HTERT RPE-1 (cell line): ENCODE data around the gene COLGALT1.
"Not testable (repeated sequence)": the region's sequence is repeated elsewhere in the genome, so short reads cannot be mapped to it uniquely, and the experiment has no call there.

Source experiments
- in situ Hi-C: fragments of 300-500 bp; cut with MboI; formaldehyde crosslinking; loops from 4 replicates; pipeline ENCODE4 v1.14.3; 2020; ENCODE audit warnings: low sequenced_read_pairs

The COLGALT1 gene

GRCh38 chr19:17594296-17594695, 38.8 kb downstream of the COLGALT1 start:
- in situ Hi-C loops: not testable (repeated sequence)

GRCh38 chr19:17598063-17598462, 42.6 kb downstream of the COLGALT1 start:
- in situ Hi-C loops: not testable (repeated sequence)

- in situ Hi-C loops: no loop called here
These were observed 43.5 kb downstream of the COLGALT1 start for GRCh38 chr19:17598953-17599352.

GRCh38 chr19:17599780-17600179, 44.3 kb downstream of the COLGALT1 start:
- in situ Hi-C loops: no loop called here

GRCh38 chr19:17601683-17602082, 46.2 kb downstream of the COLGALT1 start:
- in situ Hi-C loops: no loop called here

GRCh38 chr19:17602217-17602616, 46.8 kb downstream of the COLGALT1 start:
- in situ Hi-C loops: no loop called here

- in situ Hi-C loops: no loop called here
These were observed 47.5 kb downstream of the COLGALT1 start for GRCh38 chr19:17602872-17603510.

- in situ Hi-C loops: no loop called here
These were observed 49.0 kb downstream of the COLGALT1 start for GRCh38 chr19:17604372-17605025.

- in situ Hi-C loops: no loop called here
These were observed 49.7 kb downstream of the COLGALT1 start for GRCh38 chr19:17605117-17605516.

- in situ Hi-C loops: no loop called here
These were observed 50.5 kb downstream of the COLGALT1 start for GRCh38 chr19:17605761-17606589.

- in situ Hi-C loops: no loop called here
These were observed 51.2 kb downstream of the COLGALT1 start for GRCh38 chr19:17606590-17607185.

GRCh38 chr19:17607936-17608335, 52.5 kb downstream of the COLGALT1 start:
- in situ Hi-C loops: no loop called here

GRCh38 chr19:17610384-17610783, 54.9 kb downstream of the COLGALT1 start:
- in situ Hi-C loops: no loop called here

GRCh38 chr19:17611462-17612244, 56.2 kb downstream of the COLGALT1 start:
- in situ Hi-C loops: no loop called here

GRCh38 chr19:17614476-17614875, 59.0 kb downstream of the COLGALT1 start:
- in situ Hi-C loops: no loop called here

- in situ Hi-C loops: no loop called here
These were observed 60.6 kb downstream of the COLGALT1 start for GRCh38 chr19:17615889-17616685.

GRCh38 chr19:17616686-17616960, 61.2 kb downstream of the COLGALT1 start:
- in situ Hi-C loops: no loop called here

GRCh38 chr19:17616961-17617806, 61.7 kb downstream of the COLGALT1 start:
- in situ Hi-C loops: no loop called here

GRCh38 chr19:17617807-17618192, 62.4 kb downstream of the COLGALT1 start:
- in situ Hi-C loops: no loop called here
